Thyroid gland (tissue), 4 donors: Measurements from ENCODE around the gene ABCC4. TPM values are rescaled to one million over a fixed set of nuclear protein-coding genes. Genes with fewer than 3 reads are reported as not detected.

Experiments
- DNase-seq, 2 donors: peaks; one replicate each; pipeline ENCODE4 v3.0.0-alpha.2; 2019
- H3K27ac ChIP-seq, 3 donors: fragments of 200-600 bp; sonication (generic); 1 replicate in 2 of 3; 2 replicates in 1 of 3; pipeline ENCODE4 v1.5.1; 2016 to 2019; ENCODE audit warnings: mild to moderate bottlenecking in 1 of 3, moderate library complexity in 1 of 3
- H3K27me3 ChIP-seq: fragments of 200-600 bp; sonication (generic); one replicate; pipeline ENCODE4 v1.5.1; 2019
- H3K36me3 ChIP-seq, 2 donors: fragments of 200-600 bp; sonication (generic); one replicate each; pipeline ENCODE4 v1.5.1; 2016 to 2019
- H3K4me1 ChIP-seq, 2 donors: fragments of 200-600 bp; sonication (generic); one replicate each; pipeline ENCODE4 v1.5.1; 2017 to 2019
- H3K4me3 ChIP-seq, 3 donors: fragments of 200-600 bp; sonication (generic); replicated peaks in 1 of 3; 1 replicate in 2 of 3; 2 replicates in 1 of 3; pipeline ENCODE4 v1.5.1; 2016; ENCODE audit warnings: mild to moderate bottlenecking in 1 of 3
- H3K9me3 ChIP-seq: fragments of 200-600 bp; sonication (generic); one replicate; pipeline ENCODE4 v1.5.1; 2017
- CTCF ChIP-seq, 6 experiments: fragments of 200-600 bp in 3 of 6; fragments of 450-650 bp in 3 of 6; sonication (generic) in 3 of 6; IDR thresholded peaks; one replicate each; pipeline ENCODE4 v1.5.1; 2016 to 2019; ENCODE audit warnings: antibody characterized with exemption in 6 of 6, mild to moderate bottlenecking in 2 of 6, inconsistent platforms in 1 of 6, moderate library complexity in 1 of 6
- POLR2A ChIP-seq, 2 donors: fragments of 450-650 bp; IDR thresholded peaks; one replicate each; pipeline ENCODE4 v1.6.1; 2017; ENCODE audit warnings: antibody characterized with exemption in 2 of 2, mild to moderate bottlenecking in 2 of 2, moderate library complexity in 1 of 2
- WGBS, 2 donors: methylation state at CpG; one replicate each; pipeline ENCODE4 v1.1.5; 2017; 5-methylcytosine and 5-hydroxymethylcytosine counted together
- intact Hi-C: fragments of 100-400 bp; cut with DNase I; formaldehyde crosslinking; loops from one replicate; pipeline ENCODE4 v1.15.1; 2023
- total RNA-seq, 4 donors: library from RNA; depleted of rRNA; stranded (reverse); fragments of >200 nt; gene quantifications; one replicate each; pipeline ENCODE4 v1.2.3, GENCODE V29; 2016

The ABCC4 gene
- total RNA-seq, 4 donors from 2014 or later: 9.1 to 29.6 (median 19.7) TPM

DNA sequence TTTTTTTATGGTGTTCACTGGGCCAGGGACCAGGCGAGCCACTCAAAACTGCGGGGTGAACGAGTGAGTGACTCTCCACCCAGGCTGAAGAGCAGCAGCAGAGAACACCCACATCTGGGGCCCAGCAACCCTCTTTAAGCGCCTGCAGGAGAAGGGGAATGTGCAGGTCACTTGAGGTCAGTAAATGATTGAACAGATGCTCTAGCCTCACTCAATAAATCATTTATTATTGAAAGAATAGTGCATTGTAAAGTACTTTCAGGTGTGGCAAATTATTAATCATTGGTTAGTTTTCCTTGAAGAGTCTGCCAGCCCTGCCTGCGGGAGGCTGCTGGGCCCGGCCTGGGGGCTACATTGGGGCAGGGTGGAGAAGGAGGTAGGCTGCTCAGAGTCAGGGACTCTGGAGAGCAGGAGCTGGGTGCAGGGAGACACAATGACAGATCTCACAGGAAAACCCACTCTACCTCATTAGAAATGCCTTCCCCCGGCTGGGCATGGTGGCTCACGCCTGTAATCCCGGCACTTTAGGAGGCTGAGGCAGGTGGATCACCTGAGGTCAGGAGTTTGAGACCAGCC lies 42.5 kb downstream of the ABCC4 start:
- DNase-seq: no peak
- no peaks in the 10 kb centered on the region for H3K9me3 ChIP-seq
- no peak overlapping the region for H3K4me3 ChIP-seq
- H3K27me3 ChIP-seq: no peaks in the 10 kb centered on the region
- 81 to 84% methylated on average over 9 of the region's 9 CpGs for WGBS, 2 donors
- H3K27ac ChIP-seq: no peak overlapping the region
- H3K4me1 ChIP-seq: no peaks in the 10 kb centered on the region
- no peaks in the 10 kb centered on the region for H3K36me3 ChIP-seq
- TF ChIP-seq CTCF (IDR thresholded peaks at IDR 0.05): no peak
- no peak for TF ChIP-seq POLR2A (IDR thresholded peaks at IDR 0.05)
- intact Hi-C loops: no loop called here

DNA sequence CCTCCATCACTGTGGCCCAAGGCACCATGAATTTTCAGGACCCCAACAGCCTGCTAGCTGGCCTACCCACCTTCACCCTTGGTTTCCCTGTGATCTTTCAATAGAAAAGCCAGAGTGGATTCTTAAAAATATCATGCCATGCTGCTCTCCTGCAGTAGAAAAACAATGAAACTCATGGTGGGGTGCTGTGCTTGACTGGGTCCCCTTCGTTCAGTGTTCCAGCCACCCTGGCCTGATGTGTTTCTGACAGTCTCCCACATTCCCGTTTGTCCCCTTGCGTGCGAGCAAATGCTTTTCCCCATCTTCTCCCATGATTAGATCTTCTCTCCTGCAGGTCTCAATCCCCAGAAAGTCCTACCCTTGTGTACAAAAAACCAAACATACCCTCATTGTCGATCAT lies 43.2 kb downstream of the ABCC4 start:
- H3K36me3 ChIP-seq: no peaks in the 10 kb centered on the region
- intact Hi-C loops: no loop called here
- H3K4me1 ChIP-seq: no peaks in the 10 kb centered on the region
- no peak overlapping the region for H3K27ac ChIP-seq
- TF ChIP-seq POLR2A (IDR thresholded peaks at IDR 0.05): no peak
- H3K9me3 ChIP-seq: no peaks in the 10 kb centered on the region
- 87 to 95% methylated on average over 5 of the region's 5 CpGs for WGBS, 2 donors
- DNase-seq: no peak
- no peak overlapping the region for H3K4me3 ChIP-seq
- H3K27me3 ChIP-seq: no peaks in the 10 kb centered on the region

- Histone ChIP-seq H3K4me1 (no peaks in the 10 kb centered on the region), H3K9me3 (no peaks in the 10 kb centered on the region), H3K27ac (no peak overlapping the region), H3K36me3 (no peaks in the 10 kb centered on the region), H3K27me3 (no peaks in the 10 kb centered on the region), H3K4me3 (no peak overlapping the region)
- TF ChIP-seq CTCF (IDR thresholded peaks at IDR 0.05) (no peak), POLR2A (IDR thresholded peaks at IDR 0.05) (no peak)
- WGBS, 2 donors: 91 to 95% methylated on average over 5 to 6 of the region's 7 CpGs
- intact Hi-C loops: no loop called here
- no peak for DNase-seq
Observed at GRCh38 chr13:95256091-95256490, 45.2 kb downstream of the ABCC4 start.

- intact Hi-C loops: no loop called here
- Histone ChIP-seq H3K27ac (no peak overlapping the region), H3K4me3 (no peak overlapping the region), H3K27me3 (no peaks in the 10 kb centered on the region), H3K36me3 (no peaks in the 10 kb centered on the region), H3K9me3 (no peaks in the 10 kb centered on the region), H3K4me1 (no peaks in the 10 kb centered on the region)
- TF ChIP-seq POLR2A (IDR thresholded peaks at IDR 0.05) (no peak), CTCF (IDR thresholded peaks at IDR 0.05) (no peak)
- WGBS, 2 donors: 95 to 96% methylated on average over 13 of the region's 13 CpGs
- no peak for DNase-seq
Observed at GRCh38 chr13:95255072-95255732, 46.0 kb downstream of the ABCC4 start.

DNA sequence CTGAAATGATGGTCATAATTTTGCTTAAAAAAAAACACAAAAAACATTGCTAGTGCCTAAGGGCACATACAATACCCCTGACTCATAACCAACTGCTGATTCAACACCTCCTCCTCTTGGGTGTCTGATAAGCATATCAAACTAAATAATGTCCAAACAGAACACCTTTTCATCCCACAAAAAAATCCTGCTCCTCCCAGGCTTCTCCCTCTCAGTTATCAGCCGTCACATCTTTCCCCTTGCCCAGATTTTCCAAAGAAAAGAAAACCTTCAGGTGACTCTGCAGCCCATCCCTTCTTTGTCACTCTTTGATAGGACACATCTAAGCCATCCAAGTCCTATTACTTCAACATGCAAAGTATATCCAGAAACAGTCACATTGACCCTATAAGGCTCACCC lies 46.9 kb downstream of the ABCC4 start:
- Histone ChIP-seq H3K9me3 (no peaks in the 10 kb centered on the region), H3K4me1 (no peaks in the 10 kb centered on the region), H3K27me3 (no peaks in the 10 kb centered on the region), H3K27ac (no peak overlapping the region), H3K36me3 (no peaks in the 10 kb centered on the region), H3K4me3 (no peak overlapping the region)
- 93 to 100% methylated on average over 1 of the region's 1 CpG for WGBS, 2 donors
- DNase-seq: no peak
- no peak for TF ChIP-seq CTCF (IDR thresholded peaks at IDR 0.05)
- TF ChIP-seq POLR2A (IDR thresholded peaks at IDR 0.05): no peak
- intact Hi-C loops: no loop called here
